Muscle of leg (tissue), 11 donors: Measurements from ENCODE around the gene SLC19A1. TPM values are rescaled to one million over a fixed set of nuclear protein-coding genes. Genes with fewer than 3 reads are reported as not detected.

Experiments
- DNase-seq: peaks from one replicate; pipeline ENCODE4 v3.0.0; 2013
- H3K27ac ChIP-seq: one replicate; pipeline ENCODE4 v1.5.1; 2013; ENCODE audit warnings: mild to moderate bottlenecking, low read length, control low read depth
- H3K27me3 ChIP-seq: one replicate; pipeline ENCODE4 v1.6.1; 2013; ENCODE audit warnings: low read length; ENCODE audit not compliant: control insufficient read depth, insufficient read depth
- H3K36me3 ChIP-seq: one replicate; pipeline ENCODE4 v1.6.1; 2013; ENCODE audit warnings: low read length; ENCODE audit not compliant: control insufficient read depth, insufficient read depth
- H3K4me1 ChIP-seq: one replicate; pipeline ENCODE4 v1.6.1; 2013; ENCODE audit warnings: low read length; ENCODE audit not compliant: control insufficient read depth, insufficient read depth
- H3K4me3 ChIP-seq: one replicate; pipeline ENCODE4 v1.5.1; 2013; ENCODE audit warnings: low read length, control low read depth
- H3K9me3 ChIP-seq: replicated peaks from 2 replicates; pipeline ENCODE4 v1.6.1; 2013; ENCODE audit warnings: low read depth, low read length; ENCODE audit not compliant: control insufficient read depth
- WGBS: methylation state at CpG from one replicate; pipeline ENCODE4 v1.1.5; 2013; ENCODE audit warnings: missing lambda C conversion rate; ENCODE audit not compliant: insufficient coverage; 5-methylcytosine and 5-hydroxymethylcytosine counted together
- polyA plus RNA-seq, 8 donors: library from polyadenylated mRNA; unstranded; fragments of 120-200 nt; gene quantifications; one replicate each; pipeline versions ENCODE4 v1.2.1 to v1.2.3, GENCODE V29; 2013; ENCODE audit warnings: inconsistent platforms in 1 of 8, low replicate concordance in 1 of 8; ENCODE audit not compliant: insufficient read length in 8 of 8, insufficient read depth in 1 of 8
- total RNA-seq: library from RNA; stranded (reverse); fragments of 120-200 nt; gene quantifications from one replicate; pipeline ENCODE4 v1.2.4, GENCODE V29; 2013

The SLC19A1 gene
- total and polyA plus RNA-seq, 9 donors, result 3.2 to 22.8 (median 12.8) TPM

- Histone ChIP-seq H3K36me3 (peaks cover 46% of the 10 kb centered on the region), H3K4me1 (no peaks in the 10 kb centered on the region), H3K9me3 (no peaks in the 10 kb centered on the region), H3K27me3 (no peaks in the 10 kb centered on the region), H3K27ac (no peak overlapping the region), H3K4me3 (no peak overlapping the region)
- DNase-seq, result no peak
- WGBS, result 86% methylated on average over 17 of the region's 22 CpGs
Measured at GRCh38 chr21:45496968-45497845, 45.0 kb downstream of the SLC19A1 start.

GRCh38 chr21:45496151-45496967, 45.9 kb downstream of the SLC19A1 start:
- DNase-seq, result no peak
- H3K36me3 ChIP-seq, result peaks cover 46% of the 10 kb centered on the region

GRCh38 chr21:45494851-45495680, 47.2 kb downstream of the SLC19A1 start:
- 90% methylated on average over 25 of the region's 30 CpGs for WGBS
- H3K4me1 ChIP-seq, result no peaks in the 10 kb centered on the region
- H3K36me3 ChIP-seq, result peaks cover 46% of the 10 kb centered on the region
- H3K9me3 ChIP-seq, result no peaks in the 10 kb centered on the region
- H3K27me3 ChIP-seq, result no peaks in the 10 kb centered on the region
- no peak overlapping the region for H3K4me3 ChIP-seq
- DNase-seq, result no peak
- no peak overlapping the region for H3K27ac ChIP-seq

More at GRCh38 chr21:45496151-45496967, 45.9 kb downstream of the SLC19A1 start:
- 76% methylated on average over 18 of the region's 18 CpGs for WGBS
- Histone ChIP-seq H3K27ac (no peak overlapping the region), H3K27me3 (no peaks in the 10 kb centered on the region), H3K4me3 (no peak overlapping the region), H3K9me3 (no peaks in the 10 kb centered on the region), H3K4me1 (no peaks in the 10 kb centered on the region)

GRCh38 chr21:45494135-45494850, 47.9 kb downstream of the SLC19A1 start:
- Histone ChIP-seq H3K4me3 (no peak overlapping the region), H3K9me3 (no peaks in the 10 kb centered on the region), H3K27me3 (no peaks in the 10 kb centered on the region), H3K36me3 (peaks cover 46% of the 10 kb centered on the region), H3K4me1 (no peaks in the 10 kb centered on the region), H3K27ac (no peak overlapping the region)
- no peak for DNase-seq
- 93% methylated on average over 23 of the region's 27 CpGs for WGBS

- Histone ChIP-seq H3K9me3 (no peaks in the 10 kb centered on the region), H3K4me1 (no peaks in the 10 kb centered on the region), H3K4me3 (no peak overlapping the region), H3K27ac (no peak overlapping the region), H3K27me3 (no peaks in the 10 kb centered on the region), H3K36me3 (peaks cover 39% of the 10 kb centered on the region)
- DNase-seq, result no peak
- WGBS, result 90% methylated on average over 18 of the region's 21 CpGs
Measured at GRCh38 chr21:45493401-45494001, 48.7 kb downstream of the SLC19A1 start.

GRCh38 chr21:45492765-45493164, 49.5 kb downstream of the SLC19A1 start:
- no peaks in the 10 kb centered on the region for H3K27me3 ChIP-seq
- no peak overlapping the region for H3K27ac ChIP-seq
- H3K4me3 ChIP-seq, result no peak overlapping the region
- no peak for DNase-seq
- whole genome bisulfite sequencing, result 92% methylated on average over 20 of the region's 20 CpGs
- peaks cover 41% of the 10 kb centered on the region for H3K36me3 ChIP-seq
- no peaks in the 10 kb centered on the region for H3K4me1 ChIP-seq
- H3K9me3 ChIP-seq, result no peaks in the 10 kb centered on the region

- WGBS, result 82% methylated on average over 4 of the region's 9 CpGs
Measured at GRCh38 chr21:45491623-45492022, 50.6 kb downstream of the SLC19A1 start.

GRCh38 chr21:45491056-45491455, 51.2 kb downstream of the SLC19A1 start:
- Histone ChIP-seq H3K4me3 (no peak overlapping the region), H3K4me1 (no peaks in the 10 kb centered on the region), H3K36me3 (peaks cover 32% of the 10 kb centered on the region), H3K9me3 (no peaks in the 10 kb centered on the region), H3K27me3 (no peaks in the 10 kb centered on the region), H3K27ac (no peak overlapping the region)
- no CpG with 5 or more reads among the region's 20 CpGs for WGBS
- DNase-seq, result no peak

More at GRCh38 chr21:45491623-45492022, 50.6 kb downstream of the SLC19A1 start:
- Histone ChIP-seq H3K9me3 (no peaks in the 10 kb centered on the region), H3K4me1 (no peaks in the 10 kb centered on the region), H3K36me3 (peaks cover 36% of the 10 kb centered on the region), H3K4me3 (no peak overlapping the region), H3K27me3 (no peaks in the 10 kb centered on the region), H3K27ac (no peak overlapping the region)
- DNase-seq, result no peak

- Histone ChIP-seq H3K9me3 (no peaks in the 10 kb centered on the region), H3K27ac (no peak overlapping the region), H3K27me3 (no peaks in the 10 kb centered on the region), H3K4me1 (no peaks in the 10 kb centered on the region), H3K4me3 (no peak overlapping the region), H3K36me3 (peaks cover 31% of the 10 kb centered on the region)
- WGBS, result 78% methylated on average over 18 of the region's 29 CpGs
- DNase-seq, result no peak
Measured at GRCh38 chr21:45490049-45490731, 52.0 kb downstream of the SLC19A1 start.
